HepG2 (cell line): ENCODE data around the gene PGC. TPM values are rescaled to one million over a fixed set of nuclear protein-coding genes. Genes with fewer than 3 reads are reported as not detected.

ENCODE experiments used
- ARNT ChIP-seq: fragments of 450-650 bp; IDR thresholded peaks from 2 replicates; pipeline ENCODE4 v1.6.1; 2017
- ATF7-NPFF ChIP-seq: sonication (generic); formaldehyde crosslinking; IDR thresholded peaks from 2 replicates; pipeline ENCODE4 v1.8.1; 2023; ENCODE audit warnings: mild to moderate bottlenecking, low read depth, missing genetic modification reagents, moderate library complexity
- DBP ChIP-seq: sonication (generic); formaldehyde crosslinking; IDR thresholded peaks from 2 replicates; pipeline ENCODE4 v1.4.0; 2020; ENCODE audit warnings: missing genetic modification reagents; ENCODE audit errors: not compliant biosample characterization
- ELF3 ChIP-seq: IDR thresholded peaks from 2 replicates; pipeline ENCODE4 v1.6.1; 2016; ENCODE audit warnings: missing genetic modification reagents, missing compliant biosample characterization
- HIVEP1 ChIP-seq: sonication (generic); formaldehyde crosslinking; IDR thresholded peaks from 2 replicates; pipeline ENCODE4 v1.4.0; 2020; ENCODE audit warnings: mild to moderate bottlenecking, missing genetic modification reagents
- HNRNPUL1 ChIP-seq: fragments of 200-400 bp; formaldehyde crosslinking; IDR thresholded peaks from 2 replicates; pipeline ENCODE4 v1.6.1; 2017; ENCODE audit warnings: low read depth, mild to moderate bottlenecking, low read length, moderate library complexity
- KLF11 ChIP-seq: IDR thresholded peaks from 2 replicates; pipeline ENCODE4 v1.6.1; 2016; ENCODE audit warnings: missing compliant biosample characterization
- MTA1 ChIP-seq: sonication (generic); formaldehyde crosslinking; IDR thresholded peaks from 2 replicates; pipeline ENCODE4 v1.4.0; 2020; ENCODE audit warnings: missing genetic modification reagents, mild to moderate bottlenecking, borderline replicate concordance
- RFX3 ChIP-seq: IDR thresholded peaks from 2 replicates; pipeline ENCODE4 v1.6.1; 2016; ENCODE audit warnings: missing biosample characterization, missing genetic modification reagents
- SIN3A ChIP-seq: IDR thresholded peaks from 2 replicates; pipeline ENCODE4 v1.6.1; 2011; ENCODE audit warnings: low read depth, mild to moderate bottlenecking, control low read depth, low read length, borderline replicate concordance
- TGIF2 ChIP-seq: IDR thresholded peaks from 2 replicates; pipeline ENCODE4 v1.6.1; 2016; ENCODE audit warnings: control low read depth, missing compliant biosample characterization
- THRA ChIP-seq: sonication (generic); formaldehyde crosslinking; IDR thresholded peaks from 2 replicates; pipeline ENCODE4 v1.4.0; 2020; ENCODE audit warnings: missing genetic modification reagents, borderline replicate concordance
- ZFP82 ChIP-seq: sonication (generic); formaldehyde crosslinking; IDR thresholded peaks from 2 replicates; pipeline ENCODE4 v1.5.1; 2020; ENCODE audit warnings: mild to moderate bottlenecking, missing genetic modification reagents, borderline replicate concordance
- ZFP90 ChIP-seq: sonication (generic); formaldehyde crosslinking; IDR thresholded peaks from 2 replicates; pipeline ENCODE4 v1.8.0; 2022; ENCODE audit warnings: missing genetic modification reagents, mild to moderate bottlenecking, inconsistent platforms, borderline replicate concordance
- ZFYVE20 ChIP-seq: sonication (generic); formaldehyde crosslinking; IDR thresholded peaks from 2 replicates; pipeline ENCODE4 v1.8.0; 2023; ENCODE audit warnings: low read depth, mild to moderate bottlenecking, moderate library complexity, missing genetic modification reagents, borderline replicate concordance
- ZMAT5 ChIP-seq: sonication (generic); formaldehyde crosslinking; IDR thresholded peaks from 2 replicates; pipeline ENCODE4 v1.5.0; 2020; ENCODE audit warnings: mild to moderate bottlenecking, low read depth, missing genetic modification reagents, borderline replicate concordance
- ZNF274 ChIP-seq: sonication (generic); formaldehyde crosslinking; IDR thresholded peaks from 2 replicates; pipeline ENCODE4 v1.5.1; 2020; ENCODE audit warnings: mild to moderate bottlenecking, missing genetic modification reagents
- ZNF343 ChIP-seq: sonication (generic); formaldehyde crosslinking; IDR thresholded peaks from 2 replicates; pipeline ENCODE4 v1.4.0; 2020; ENCODE audit warnings: mild to moderate bottlenecking, missing genetic modification reagents
- ZNF414 ChIP-seq: sonication (generic); formaldehyde crosslinking; IDR thresholded peaks from 2 replicates; pipeline ENCODE4 v1.5.0; 2020; ENCODE audit warnings: missing genetic modification reagents
- ZNF431 ChIP-seq: sonication (generic); formaldehyde crosslinking; IDR thresholded peaks from 2 replicates; pipeline ENCODE4 v1.9.0; 2022; ENCODE audit warnings: missing genetic modification reagents, low read depth, mild to moderate bottlenecking, borderline replicate concordance
- ZNF576 ChIP-seq: sonication (generic); formaldehyde crosslinking; IDR thresholded peaks from 2 replicates; pipeline ENCODE4 v1.4.0; 2020; ENCODE audit warnings: mild to moderate bottlenecking, missing genetic modification reagents
- ZNF614 ChIP-seq: IDR thresholded peaks from 2 replicates; pipeline ENCODE4 v1.6.1; 2018; ENCODE audit warnings: missing biosample characterization, missing genetic modification reagents, inconsistent platforms, borderline replicate concordance
- ZNF615 ChIP-seq: sonication (generic); formaldehyde crosslinking; IDR thresholded peaks from 2 replicates; pipeline ENCODE4 v1.5.0; 2020; ENCODE audit warnings: mild to moderate bottlenecking, missing genetic modification reagents, borderline replicate concordance
- ZSCAN5A ChIP-seq: sonication (generic); formaldehyde crosslinking; IDR thresholded peaks from 2 replicates; pipeline ENCODE4 v1.8.0; 2022; ENCODE audit warnings: mild to moderate bottlenecking, missing genetic modification reagents, borderline replicate concordance
- polyA plus RNA-seq, 8 experiments: library from polyadenylated mRNA; depleted of rRNA in 3 of 8; stranded (reverse) in 7 of 8; unstranded in 1 of 8; fragments of >200 nt; fragmentation: Illumina TruSeq in 4 of 8; extraction: Trizol in 4 of 8; gene quantifications; 2 replicates each; pipeline versions ENCODE4 v1.2.1 to v1.2.3, GENCODE V29; 2011 to 2016; ENCODE audit warnings: low read depth in 4 of 8, missing spikeins in 1 of 8, mixed read lengths in 1 of 8; ENCODE audit not compliant: insufficient read depth in 1 of 8
- total RNA-seq, 5 experiments: library from RNA; depleted of rRNA; stranded (reverse); fragments of >200 nt; fragmentation: Illumina TruSeq; extraction: Trizol; gene quantifications; 2 replicates each; pipeline ENCODE4 v1.2.3, GENCODE V29; 2016; ENCODE audit warnings: low read depth in 1 of 5

Gene PGC
- total and polyA plus RNA-seq, 2 of the 13 experiments (the other 11 are each of a cell fraction or from before 2014, with no cell fraction given), result 426 to 502 TPM

- TF ChIP-seq ZFP82 (peak; percentile 65), ZNF615 (no peak), ELF3 (CRISPR knock-in tag) (peak; percentile 94), ZNF274 (no peak), ZFP90 (CRISPR knock-in tag) (peak; percentile 88; the same call in 1 of the 2 replicates), MTA1 (CRISPR knock-in tag) (peak; percentile 82; the same call in 1 of the 2 replicates), RFX3 (0 out of 2 replicates have a peak, but pooled peaks have one; percentile 25), HNRNPUL1 (no peak), SIN3A (peak; percentile 96), DBP (peak; percentile 74), ATF7-NPFF (CRISPR knock-in tag) (peak; percentile 72; the same call in 1 of the 2 replicates), ARNT (no peak), THRA (CRISPR knock-in tag) (peak; percentile 85), ZNF614 (CRISPR knock-in tag) (peak; percentile 74; the same call in 1 of the 2 replicates), ZNF431 (no peak; the same call in 1 of the 2 replicates), HIVEP1 (CRISPR knock-in tag) (no peak; the same call in none of the 2 replicates), ZFYVE20 (0 out of 2 replicates have a peak, but pooled peaks have one; percentile 39), TGIF2 (CRISPR knock-in tag) (peak; percentile 90), ZNF576 (CRISPR knock-in tag) (no peak), KLF11 (peak; percentile 74; the same call in 1 of the 2 replicates), ZNF414 (CRISPR knock-in tag) (peak; percentile 90), ZNF343 (no peak), ZMAT5 (CRISPR knock-in tag) (no peak), ZSCAN5A (peak; percentile 89; the same call in 1 of the 2 replicates)
These were observed 40.2 kb upstream of the PGC start, which contains the start of gene TOMM6 (continued) for GRCh38 chr6:41787219-41787917.
